CD4-positive, alpha-beta memory T cell (primary cell): Measurements from ENCODE around the gene MB21D2. TPM values are rescaled to one million over a fixed set of nuclear protein-coding genes. Genes with fewer than 3 reads are reported as not detected.
A peak's percentile ranks its signal among the peaks of the same experiment; 100 is the strongest.

Experiments
- CTCF ChIA-PET: fragments of 350-600 bp; sonication (Branson Sonifier 250); formaldehyde crosslinking; loops from one replicate; lab custom pipeline; 2021; ENCODE audit warnings: inconsistent platforms; ENCODE audit not compliant: partially characterized antibody; lab: Charles Lee
- POLR2A ChIA-PET: fragments of 350-600 bp; sonication (Branson Sonifier 250); formaldehyde crosslinking; loops from one replicate; lab custom pipeline; 2021; ENCODE audit not compliant: partially characterized antibody; lab: Charles Lee
- DNase-seq, 5 donors: peaks; one replicate each; pipeline versions ENCODE4 v3.0.0 to v3.0.0-alpha.2; 2020 to 2022; ENCODE audit warnings: mixed read lengths in 1 of 5
- H3K27ac ChIP-seq: one replicate; pipeline ENCODE4 v1.7.0; 2013; ENCODE audit warnings: low read depth, low read length
- H3K27me3 ChIP-seq: 2 replicates; pipeline ENCODE4 v1.7.0; 2013; ENCODE audit warnings: mild to moderate bottlenecking, low read length, moderate library complexity; ENCODE audit not compliant: insufficient read depth
- H3K36me3 ChIP-seq: 2 replicates; pipeline ENCODE4 v1.7.0; 2013; ENCODE audit warnings: mild to moderate bottlenecking, low read length, moderate library complexity; ENCODE audit not compliant: insufficient read depth
- H3K4me1 ChIP-seq: 2 replicates; pipeline ENCODE4 v1.7.0; 2013; ENCODE audit warnings: mild to moderate bottlenecking, low read length, moderate library complexity; ENCODE audit not compliant: insufficient read depth
- H3K4me3 ChIP-seq, 2 donors: one replicate each; pipeline ENCODE4 v1.7.0; 2013; ENCODE audit warnings: low read length in 2 of 2, mild to moderate bottlenecking in 1 of 2
- H3K9me3 ChIP-seq, 2 donors: one replicate each; pipeline ENCODE4 v1.7.0; 2013; ENCODE audit warnings: low read length in 2 of 2, control low read depth in 1 of 2; ENCODE audit not compliant: control insufficient read depth in 1 of 2
- H3K27ac Mint-ChIP-seq, 7 donors: one replicate each; pipeline ENCODE4 v1.8.0; 2020 to 2021; ENCODE audit warnings: mixed read lengths in 7 of 7, mild to moderate bottlenecking in 6 of 7, inconsistent platforms in 3 of 7, moderate library complexity in 3 of 7
- H3K27me3 Mint-ChIP-seq, 2 donors: one replicate each; pipeline ENCODE4 v1.8.0; 2020 to 2021; ENCODE audit warnings: mixed read lengths in 2 of 2
- H3K36me3 Mint-ChIP-seq, 2 donors: one replicate each; pipeline ENCODE4 v1.8.0; 2020 to 2021; ENCODE audit warnings: mixed read lengths in 2 of 2, inconsistent platforms in 1 of 2, mild to moderate bottlenecking in 1 of 2
- H3K4me1 Mint-ChIP-seq, 4 donors: one replicate each; pipeline ENCODE4 v1.8.0; 2020 to 2021; ENCODE audit warnings: mixed read lengths in 4 of 4, mild to moderate bottlenecking in 1 of 4
- H3K4me3 Mint-ChIP-seq, 8 donors: one replicate each; pipeline ENCODE4 v1.8.0; 2020 to 2021; ENCODE audit warnings: mixed read lengths in 8 of 8, mild to moderate bottlenecking in 7 of 8, moderate library complexity in 6 of 8, inconsistent platforms in 3 of 8
- H3K9me3 Mint-ChIP-seq, 8 donors: one replicate each; pipeline ENCODE4 v1.8.0; 2020 to 2021; ENCODE audit warnings: mixed read lengths in 8 of 8, mild to moderate bottlenecking in 5 of 8, inconsistent platforms in 3 of 8, moderate library complexity in 1 of 8
- intact Hi-C: fragments of 100-400 bp; cut with micrococcal nuclease; formaldehyde crosslinking; loops from one replicate; pipeline ENCODE4 v1.15.1; 2023
- polyA plus RNA-seq, 2 donors: library from polyadenylated mRNA; unstranded; fragments of 300-500 nt; fragmentation: Illumina TruSeq; gene quantifications; one replicate each; pipeline ENCODE4 v1.2.3, GENCODE V29; 2021
- total RNA-seq, 2 experiments: library from RNA; stranded (reverse); gene quantifications; one replicate each; pipeline ENCODE4 v1.2.3, GENCODE V29; 2021

The MB21D2 gene
- total and polyA plus RNA-seq, 4 experiments from 2014 or later = 3.4 to 17.1 (median 6.1) TPM

- no peaks in the 10 kb centered on the region for H3K9me3 ChIP-seq
- no peaks in the 10 kb centered on the region for H3K36me3 ChIP-seq
- H3K27me3 ChIP-seq = no peaks in the 10 kb centered on the region
- H3K4me1 ChIP-seq = peaks cover 83% of the 10 kb centered on the region
- ChIA-PET POLR2A (interaction anchor here (2.7 to 2.8 kb wide), 2 partner anchors 9 to 28 kb away, joined by 10 to 17 read pairs; partner anchors contain the start of gene MB21D2), CTCF (interaction anchor here (0.6 to 0.9 kb wide), 2 partner anchors 28 to 138 kb away, joined by 3 to 4 read pairs; partner anchors contain the start of gene MB21D2)
- Mint-ChIP-seq H3K27ac (peak overlapping the region; percentile 35 to 86 (median 58)), H3K36me3 (no peaks in the 10 kb centered on the region), H3K27me3 (no peaks in the 10 kb centered on the region), H3K9me3 (no peaks in the 10 kb centered on the region), H3K4me1 (peaks cover 16 to 80% (median 51%) of the 10 kb centered on the region in 4 donors), H3K4me3 (peak overlapping the region in 3 of 8 donors; percentile 2 to 45 (median 3))
- no peak overlapping the region for H3K4me3 ChIP-seq
- H3K27ac ChIP-seq = peak overlapping the region; percentile 68
- intact Hi-C loops = loop anchor here (5.0 kb wide), 1 partner anchor 72 kb away; no protein-coding TSS in a partner anchor
- no peak for DNase-seq
Measured at GRCh38 chr3:192889679-192890078, 28.0 kb downstream of the MB21D2 start.

GRCh38 chr3:192888190-192888589, 29.5 kb downstream of the MB21D2 start:
- H3K4me1 ChIP-seq = peaks cover 69% of the 10 kb centered on the region
- Mint-ChIP-seq H3K27ac (peak overlapping the region in 5 of 7 donors; percentile 25 to 89 (median 69)), H3K9me3 (no peaks in the 10 kb centered on the region), H3K4me1 (peaks cover 9 to 65% (median 40%) of the 10 kb centered on the region in 4 donors), H3K4me3 (peak overlapping the region in 7 of 8 donors; percentile 23 to 84 (median 65)), H3K36me3 (no peaks in the 10 kb centered on the region), H3K27me3 (no peaks in the 10 kb centered on the region)
- CTCF ChIA-PET = interaction anchor here (1.1 to 1.8 kb wide), 4 partner anchors 8 to 154 kb away, joined by 3 to 5 read pairs (median 4); partner anchors contain the start of gene MB21D2
- POLR2A ChIA-PET = interaction anchor here (1.1 to 2.8 kb wide), 3 partner anchors 11 to 29 kb away, joined by 3 to 17 read pairs (median 10); partner anchors contain the start of gene MB21D2
- no peak overlapping the region for H3K27ac ChIP-seq
- no peak overlapping the region for H3K4me3 ChIP-seq
- H3K27me3 ChIP-seq = no peaks in the 10 kb centered on the region
- intact Hi-C loops = no loop called here
- no peaks in the 10 kb centered on the region for H3K36me3 ChIP-seq
- no peaks in the 10 kb centered on the region for H3K9me3 ChIP-seq
- DNase-seq = no peak

GRCh38 chr3:192887701-192888100, 30.0 kb downstream of the MB21D2 start:
- Mint-ChIP-seq H3K4me1 (peaks cover 7 to 60% (median 36%) of the 10 kb centered on the region in 4 donors), H3K4me3 (peak overlapping the region in 7 of 8 donors; percentile 23 to 84 (median 65)), H3K36me3 (no peaks in the 10 kb centered on the region), H3K27me3 (no peaks in the 10 kb centered on the region), H3K27ac (peak overlapping the region in 6 of 7 donors; percentile 25 to 89 (median 68)), H3K9me3 (no peaks in the 10 kb centered on the region)
- peaks cover 64% of the 10 kb centered on the region for H3K4me1 ChIP-seq
- intact Hi-C loops = no loop called here
- H3K4me3 ChIP-seq = no peak overlapping the region
- H3K27me3 ChIP-seq = no peaks in the 10 kb centered on the region
- ChIA-PET POLR2A (interaction anchor here (1.1 to 2.8 kb wide), 3 partner anchors 11 to 30 kb away, joined by 3 to 17 read pairs (median 10); partner anchors contain the start of gene MB21D2), CTCF (interaction anchor here (1.4 to 1.8 kb wide), 3 partner anchors 30 to 154 kb away, joined by 4 to 5 read pairs (median 5); partner anchors contain the start of gene MB21D2)
- peak in 1 of 5 donors; percentile 40 for DNase-seq
- no peak overlapping the region for H3K27ac ChIP-seq
- no peaks in the 10 kb centered on the region for H3K36me3 ChIP-seq
- no peaks in the 10 kb centered on the region for H3K9me3 ChIP-seq

- no peak overlapping the region for H3K27ac ChIP-seq
- Mint-ChIP-seq H3K9me3 (no peaks in the 10 kb centered on the region), H3K36me3 (no peaks in the 10 kb centered on the region), H3K27me3 (no peaks in the 10 kb centered on the region), H3K4me1 (peaks cover 6 to 55% (median 34%) of the 10 kb centered on the region in 4 donors), H3K4me3 (peak overlapping the region; percentile 20 to 84 (median 68)), H3K27ac (peak overlapping the region; percentile 41 to 86 (median 72))
- no peak overlapping the region for H3K4me3 ChIP-seq
- peaks cover 57% of the 10 kb centered on the region for H3K4me1 ChIP-seq
- peak in 2 of 5 donors; percentile 5 to 45 for DNase-seq
- H3K36me3 ChIP-seq = no peaks in the 10 kb centered on the region
- H3K27me3 ChIP-seq = no peaks in the 10 kb centered on the region
- ChIA-PET CTCF (interaction anchor here (1.8 kb wide), 1 partner anchor 155 kb away, joined by 5 read pairs; no protein-coding TSS in a partner anchor), POLR2A (interaction anchor here (2.8 kb wide), 1 partner anchor 12 kb away, joined by 10 read pairs; no protein-coding TSS in a partner anchor)
- no peaks in the 10 kb centered on the region for H3K9me3 ChIP-seq
- intact Hi-C loops = no loop called here
Measured at GRCh38 chr3:192887047-192887446, 30.6 kb downstream of the MB21D2 start.

- H3K27me3 Mint-ChIP-seq = no peaks in the 10 kb centered on the region
- Histone ChIP-seq H3K9me3 (no peaks in the 10 kb centered on the region), H3K4me1 (peaks cover 38% of the 10 kb centered on the region), H3K4me3 (no peak overlapping the region), H3K36me3 (no peaks in the 10 kb centered on the region), H3K27me3 (no peaks in the 10 kb centered on the region), H3K27ac (no peak overlapping the region)
- ChIA-PET POLR2A (no interaction called here), CTCF (no interaction called here)
- no peak for DNase-seq
- no peaks in the 10 kb centered on the region for H3K9me3 Mint-ChIP-seq
- intact Hi-C loops = loop anchor here (5.0 kb wide), 1 partner anchor 32 kb away; the partner anchor contains the start of gene MB21D2
- peak overlapping the region in 1 of 7 donors; percentile 7 for H3K27ac Mint-ChIP-seq
- no peaks in the 10 kb centered on the region for H3K36me3 Mint-ChIP-seq
- peaks cover 4 to 37% (median 23%) of the 10 kb centered on the region in 4 donors for H3K4me1 Mint-ChIP-seq
- peak overlapping the region in 1 of 8 donors; percentile 37 for H3K4me3 Mint-ChIP-seq
Measured at GRCh38 chr3:192884777-192885773, 32.6 kb downstream of the MB21D2 start.

- H3K4me1 Mint-ChIP-seq = peaks cover 2 to 25% (median 13%) of the 10 kb centered on the region in 4 donors
- POLR2A ChIA-PET = no interaction called here
- CTCF ChIA-PET = no interaction called here
Measured at GRCh38 chr3:192883512-192883911, 34.1 kb downstream of the MB21D2 start.

More at GRCh38 chr3:192883512-192883911, 34.1 kb downstream of the MB21D2 start:
- Histone ChIP-seq H3K4me3 (no peak overlapping the region), H3K4me1 (peaks cover 22% of the 10 kb centered on the region), H3K9me3 (no peaks in the 10 kb centered on the region), H3K27me3 (no peaks in the 10 kb centered on the region), H3K36me3 (no peaks in the 10 kb centered on the region), H3K27ac (no peak overlapping the region)
- Mint-ChIP-seq H3K4me3 (no peak overlapping the region), H3K27me3 (no peaks in the 10 kb centered on the region), H3K36me3 (no peaks in the 10 kb centered on the region), H3K9me3 (no peaks in the 10 kb centered on the region), H3K27ac (no peak overlapping the region)
- intact Hi-C loops = loop anchor here (5.0 kb wide), 1 partner anchor 34 kb away; the partner anchor contains the start of gene MB21D2
- no peak for DNase-seq
